Vagina (tissue), 2 donors: ENCODE results near the gene CASP12.

ENCODE experiments used
- POLR2A ChIP-seq, 2 donors: fragments of 450-650 bp; IDR thresholded peaks; one replicate each; pipeline ENCODE4 v1.6.1; 2017; ENCODE audit warnings: antibody characterized with exemption in 2 of 2, mild to moderate bottlenecking in 2 of 2, moderate library complexity in 2 of 2
- POLR2AphosphoS5 ChIP-seq, 2 donors: sonication (generic); formaldehyde crosslinking; IDR thresholded peaks; one replicate each; pipeline ENCODE4 v1.9.0; 2017; ENCODE audit warnings: antibody characterized with exemption in 2 of 2, mild to moderate bottlenecking in 2 of 2, low read depth in 1 of 2; ENCODE audit not compliant: insufficient read depth in 1 of 2
- TF ChIP-seq, protein P1 (sequence below), 3 experiments: fragments of 450-650 bp in 2 of 3; fragments of 200-600 bp in 1 of 3; sonication (generic) in 1 of 3; IDR thresholded peaks; one replicate each; pipeline ENCODE4 v1.5.1; 2017 to 2019; ENCODE audit warnings: antibody characterized with exemption in 3 of 3, mild to moderate bottlenecking in 2 of 3, moderate library complexity in 2 of 3

DNA sequence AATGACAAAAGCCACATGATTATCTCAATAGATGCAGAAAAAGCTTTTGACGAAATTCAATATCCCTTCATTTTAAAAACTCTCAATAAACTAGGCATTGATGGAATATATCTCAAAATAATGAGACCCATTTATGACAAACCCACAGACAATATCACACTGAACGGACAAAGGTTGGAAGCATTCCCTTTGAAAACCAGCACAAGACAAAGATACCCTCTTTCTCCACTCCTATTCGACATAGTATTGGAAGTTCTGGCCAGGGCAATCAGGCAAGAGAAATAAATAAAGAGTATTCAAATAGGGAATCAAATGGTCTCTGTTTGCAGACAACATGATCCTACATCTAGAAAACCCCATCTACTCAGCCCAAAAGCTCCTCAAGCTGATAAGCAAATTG lies 52.0 kb downstream of the CASP12 start:
- TF ChIP-seq POLR2A (IDR thresholded peaks at IDR 0.05), result no peak
- TF ChIP-seq, protein P1, sequence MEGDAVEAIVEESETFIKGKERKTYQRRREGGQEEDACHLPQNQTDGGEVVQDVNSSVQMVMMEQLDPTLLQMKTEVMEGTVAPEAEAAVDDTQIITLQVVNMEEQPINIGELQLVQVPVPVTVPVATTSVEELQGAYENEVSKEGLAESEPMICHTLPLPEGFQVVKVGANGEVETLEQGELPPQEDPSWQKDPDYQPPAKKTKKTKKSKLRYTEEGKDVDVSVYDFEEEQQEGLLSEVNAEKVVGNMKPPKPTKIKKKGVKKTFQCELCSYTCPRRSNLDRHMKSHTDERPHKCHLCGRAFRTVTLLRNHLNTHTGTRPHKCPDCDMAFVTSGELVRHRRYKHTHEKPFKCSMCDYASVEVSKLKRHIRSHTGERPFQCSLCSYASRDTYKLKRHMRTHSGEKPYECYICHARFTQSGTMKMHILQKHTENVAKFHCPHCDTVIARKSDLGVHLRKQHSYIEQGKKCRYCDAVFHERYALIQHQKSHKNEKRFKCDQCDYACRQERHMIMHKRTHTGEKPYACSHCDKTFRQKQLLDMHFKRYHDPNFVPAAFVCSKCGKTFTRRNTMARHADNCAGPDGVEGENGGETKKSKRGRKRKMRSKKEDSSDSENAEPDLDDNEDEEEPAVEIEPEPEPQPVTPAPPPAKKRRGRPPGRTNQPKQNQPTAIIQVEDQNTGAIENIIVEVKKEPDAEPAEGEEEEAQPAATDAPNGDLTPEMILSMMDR (IDR thresholded peaks at IDR 0.05), result no peak
- no peak for TF ChIP-seq POLR2AphosphoS5 (IDR thresholded peaks at IDR 0.05; ENCODE audit: insufficient read depth in 1 of 2, low read depth in 1 of 2)
